ENCODE data around the gene TPSD1.
"Not testable (repeated sequence)": the region's sequence is repeated elsewhere in the genome, so short reads cannot be mapped to it uniquely, and the experiment has no call there.

DNA sequence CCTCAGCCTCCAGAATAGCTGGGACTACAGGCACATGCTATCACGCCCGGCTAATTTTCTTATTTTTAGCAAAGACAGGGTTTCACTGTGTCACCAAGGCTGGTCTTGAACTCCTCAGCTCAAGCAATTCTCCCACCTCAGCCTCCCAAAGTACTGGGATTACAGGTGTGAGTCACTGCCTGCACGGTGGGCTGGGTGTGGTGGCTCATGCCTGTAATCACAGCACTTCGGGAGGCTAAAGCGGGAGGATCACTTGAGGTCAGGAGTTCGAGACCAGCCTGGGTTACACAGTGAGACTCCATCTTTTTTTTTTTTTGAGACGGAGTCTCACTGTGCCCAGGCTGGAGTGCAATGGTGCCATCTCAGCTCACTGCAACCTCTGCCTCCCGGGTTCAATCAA is 36.9 kb downstream of the TPSD1 start:
- not testable (repeated sequence) for TF ChIP-seq ZNF274 (IDR thresholded peaks at IDR 0.05; ENCODE audit: low read depth, low read length); YY1 (IDR thresholded peaks at IDR 0.05; ENCODE audit: insufficient read depth, insufficient read length); SUZ12 (IDR thresholded peaks at IDR 0.05; ENCODE audit: extremely low read depth, insufficient read depth, insufficient read length)
